ENCODE data around the gene CCDC201.

CCDC201 gene

DNA sequence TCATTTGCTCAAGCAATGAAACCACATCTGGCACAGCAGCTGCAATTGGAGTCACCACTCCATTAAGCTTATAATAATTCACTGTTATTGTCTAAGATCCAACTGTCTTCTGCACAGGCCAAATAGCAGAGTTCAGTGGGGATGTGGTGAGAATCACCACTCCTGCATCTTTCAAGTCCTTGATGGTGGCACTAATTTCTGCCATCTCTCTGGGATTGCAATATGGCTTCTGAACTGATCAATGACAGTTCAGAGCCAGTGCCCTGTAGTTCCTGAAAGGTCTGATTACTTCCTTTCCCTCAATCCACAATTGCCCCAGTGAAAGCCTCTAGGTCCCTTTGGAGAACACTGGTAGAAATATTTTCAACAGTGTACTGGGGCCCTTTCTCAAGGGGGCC is 21.8 kb upstream of the CCDC201 start:
- DNase-seq (ENCODE audit: low read depth, low spot score): no peak
- no peak overlapping the region for H3K4me3 ChIP-seq (ENCODE audit: low read depth, low read length)
- in situ Hi-C loops (cut with HindIII; ENCODE audit: low sequenced_read_pairs): no loop called here
- TF ChIP-seq, protein P1, sequence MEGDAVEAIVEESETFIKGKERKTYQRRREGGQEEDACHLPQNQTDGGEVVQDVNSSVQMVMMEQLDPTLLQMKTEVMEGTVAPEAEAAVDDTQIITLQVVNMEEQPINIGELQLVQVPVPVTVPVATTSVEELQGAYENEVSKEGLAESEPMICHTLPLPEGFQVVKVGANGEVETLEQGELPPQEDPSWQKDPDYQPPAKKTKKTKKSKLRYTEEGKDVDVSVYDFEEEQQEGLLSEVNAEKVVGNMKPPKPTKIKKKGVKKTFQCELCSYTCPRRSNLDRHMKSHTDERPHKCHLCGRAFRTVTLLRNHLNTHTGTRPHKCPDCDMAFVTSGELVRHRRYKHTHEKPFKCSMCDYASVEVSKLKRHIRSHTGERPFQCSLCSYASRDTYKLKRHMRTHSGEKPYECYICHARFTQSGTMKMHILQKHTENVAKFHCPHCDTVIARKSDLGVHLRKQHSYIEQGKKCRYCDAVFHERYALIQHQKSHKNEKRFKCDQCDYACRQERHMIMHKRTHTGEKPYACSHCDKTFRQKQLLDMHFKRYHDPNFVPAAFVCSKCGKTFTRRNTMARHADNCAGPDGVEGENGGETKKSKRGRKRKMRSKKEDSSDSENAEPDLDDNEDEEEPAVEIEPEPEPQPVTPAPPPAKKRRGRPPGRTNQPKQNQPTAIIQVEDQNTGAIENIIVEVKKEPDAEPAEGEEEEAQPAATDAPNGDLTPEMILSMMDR (IDR thresholded peaks at IDR 0.05; ENCODE audit: low read depth, low read length): no peak

DNA sequence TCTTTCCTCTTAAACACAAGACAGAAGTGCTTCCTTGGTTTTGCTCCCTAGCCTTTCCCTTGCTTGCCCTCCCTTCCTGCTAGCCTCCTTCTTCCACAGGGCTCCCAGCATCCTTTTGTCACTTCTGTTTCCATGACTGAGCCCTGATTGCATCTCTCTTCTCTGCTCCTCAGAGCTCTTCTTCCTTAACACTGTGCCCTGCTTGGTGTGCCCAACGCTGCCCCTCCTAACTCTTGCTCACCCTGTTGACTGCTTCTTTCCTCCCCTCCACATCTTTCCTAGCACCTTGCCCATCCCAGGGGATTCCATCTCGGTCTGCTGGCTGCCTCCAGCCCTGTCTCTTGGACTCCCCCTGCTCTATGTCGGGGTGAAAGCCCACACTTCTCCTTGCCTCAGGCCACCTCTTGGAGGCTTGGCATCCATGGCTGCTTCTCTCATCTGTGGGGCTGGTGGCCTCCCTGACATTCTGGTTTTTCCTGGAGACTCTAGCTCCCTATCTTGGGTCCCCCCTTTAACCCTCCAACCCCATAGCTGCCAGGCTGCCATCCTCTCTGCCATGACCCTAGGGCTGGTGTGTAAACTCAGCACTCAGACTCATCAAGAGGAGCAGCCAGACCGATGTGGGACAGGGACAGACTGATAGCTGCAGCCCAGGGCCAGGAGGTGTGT is 21.2 kb upstream of the CCDC201 start:
- in situ Hi-C loops (cut with HindIII; ENCODE audit: low sequenced_read_pairs): no loop called here
- DNase-seq (ENCODE audit: low read depth, low spot score): no peak

DNA sequence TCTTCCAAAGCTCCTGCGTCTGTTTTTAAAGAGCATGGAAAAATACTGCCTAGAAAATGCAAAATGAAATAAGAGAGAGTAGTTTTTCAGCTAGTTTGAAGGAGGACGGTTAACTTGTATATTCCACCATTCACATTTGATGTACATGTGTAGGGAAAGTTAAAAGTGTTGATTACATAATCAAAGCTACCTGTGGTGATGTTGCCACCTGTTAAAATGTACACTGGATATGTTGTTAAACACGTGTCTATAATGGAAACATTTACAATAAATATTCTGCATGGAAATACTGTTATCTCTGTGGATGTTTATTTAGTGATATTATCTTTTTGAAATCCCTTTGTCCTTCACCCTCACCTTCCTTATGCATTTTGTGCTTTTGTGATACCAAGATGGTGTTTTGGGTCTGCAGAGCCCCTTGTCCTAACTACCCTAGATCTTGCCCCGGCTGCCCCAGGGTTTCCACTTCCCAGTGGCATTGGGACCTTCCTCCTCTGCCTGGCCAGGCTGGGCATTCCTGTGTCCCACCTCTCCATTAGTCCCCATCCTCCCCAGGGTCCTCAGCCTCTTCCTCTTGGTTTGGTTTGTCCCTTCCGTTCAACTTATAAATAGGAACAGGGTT is 20.6 kb upstream of the CCDC201 start:
- DNase-seq (ENCODE audit: low read depth, low spot score): no peak
- TF ChIP-seq, protein P1 (IDR thresholded peaks at IDR 0.05; ENCODE audit: low read depth, low read length): no peak
- in situ Hi-C loops (cut with HindIII; ENCODE audit: low sequenced_read_pairs): no loop called here
- H3K4me3 ChIP-seq (ENCODE audit: low read depth, low read length): no peak overlapping the region

More for the DNA sequence above, 21.2 kb upstream of the CCDC201 start:
- TF ChIP-seq, protein P1 (IDR thresholded peaks at IDR 0.05; ENCODE audit: low read depth, low read length): no peak
- H3K4me3 ChIP-seq (ENCODE audit: low read depth, low read length): no peak overlapping the region

DNA sequence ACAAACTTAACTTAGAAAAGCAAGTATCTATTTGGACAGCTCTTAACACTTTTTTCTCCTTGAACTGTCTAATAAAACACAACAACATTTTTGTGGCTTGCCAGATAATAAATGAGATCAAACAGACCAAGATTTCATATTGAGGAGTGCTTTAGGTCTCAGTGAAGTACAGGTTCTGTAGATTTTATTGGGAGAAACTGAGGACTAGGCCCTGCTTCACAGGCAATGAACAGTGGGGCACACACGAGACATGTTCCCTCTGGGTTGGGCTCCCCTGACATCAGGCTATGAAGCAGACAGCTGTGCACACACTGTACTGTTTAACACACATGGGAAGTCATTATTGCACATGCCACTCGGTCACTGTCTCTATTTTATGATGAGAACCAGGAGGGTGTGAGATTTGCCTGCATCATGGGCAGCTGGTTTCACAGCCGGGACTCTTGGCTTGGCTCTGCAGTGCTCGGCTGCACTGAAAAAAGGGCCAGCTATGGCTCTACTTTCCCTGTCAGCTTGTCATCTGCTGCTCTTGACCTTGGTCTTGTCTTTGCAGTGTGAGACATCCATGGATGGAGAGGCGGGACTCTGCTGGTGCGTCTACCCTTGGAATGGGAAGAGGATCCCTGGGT is 19.6 kb upstream of the CCDC201 start:
- DNase-seq (ENCODE audit: low read depth, low spot score): no peak
- in situ Hi-C loops (cut with HindIII; ENCODE audit: low sequenced_read_pairs): no loop called here
- TF ChIP-seq, protein P1 (IDR thresholded peaks at IDR 0.05; ENCODE audit: low read depth, low read length): no peak
- H3K4me3 ChIP-seq (ENCODE audit: low read depth, low read length): no peak overlapping the region

DNA sequence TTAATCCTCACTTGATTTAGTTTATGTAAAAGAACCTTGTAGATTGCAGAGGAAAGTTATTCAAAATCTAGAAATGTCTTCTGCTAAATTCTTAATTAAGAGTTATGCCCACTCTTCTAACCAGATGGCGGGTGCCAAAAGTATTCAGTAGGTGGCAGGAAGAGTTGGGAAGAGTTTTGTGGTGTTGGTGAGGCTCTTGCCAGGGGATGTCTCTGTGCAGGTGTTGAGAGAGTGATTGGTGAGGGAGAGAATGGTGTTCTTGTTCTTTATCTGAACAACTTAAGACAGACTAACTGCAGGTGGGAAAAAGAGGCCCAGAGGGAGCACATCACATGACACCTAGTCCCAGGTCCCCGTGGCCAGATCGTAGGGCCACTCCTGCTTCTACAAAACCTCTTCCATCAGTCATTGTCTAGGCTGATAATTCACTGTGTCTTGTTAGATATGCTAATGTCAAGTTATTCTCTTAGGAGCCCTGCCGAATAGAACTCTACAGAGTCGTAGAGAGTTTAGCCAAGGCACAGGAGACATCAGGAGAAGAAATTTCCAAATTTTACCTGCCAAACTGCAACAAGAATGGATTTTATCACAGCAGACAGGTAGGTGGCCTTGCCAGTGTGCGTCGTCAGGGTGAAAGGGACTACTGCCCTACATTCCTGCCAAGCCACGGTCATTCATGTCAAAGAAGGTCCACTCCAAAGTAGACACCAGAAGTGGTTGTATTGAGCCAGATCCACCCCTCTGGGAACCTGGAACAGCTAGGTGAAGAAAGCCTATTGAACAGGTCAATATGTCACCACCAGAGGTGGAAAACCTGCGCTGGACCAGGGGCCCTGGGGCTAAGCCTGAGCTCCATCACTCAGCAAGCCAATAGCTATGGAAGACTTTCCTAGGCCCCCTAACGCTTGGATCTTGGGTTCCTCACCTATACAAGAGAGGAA is 18.9 kb upstream of the CCDC201 start:
- DNase-seq (ENCODE audit: low read depth, low spot score): no peak
- no peak overlapping the region for H3K4me3 ChIP-seq (ENCODE audit: low read depth, low read length)
- TF ChIP-seq, protein P1 (IDR thresholded peaks at IDR 0.05; ENCODE audit: low read depth, low read length): no peak
- in situ Hi-C loops (cut with HindIII; ENCODE audit: low sequenced_read_pairs): no loop called here

DNA sequence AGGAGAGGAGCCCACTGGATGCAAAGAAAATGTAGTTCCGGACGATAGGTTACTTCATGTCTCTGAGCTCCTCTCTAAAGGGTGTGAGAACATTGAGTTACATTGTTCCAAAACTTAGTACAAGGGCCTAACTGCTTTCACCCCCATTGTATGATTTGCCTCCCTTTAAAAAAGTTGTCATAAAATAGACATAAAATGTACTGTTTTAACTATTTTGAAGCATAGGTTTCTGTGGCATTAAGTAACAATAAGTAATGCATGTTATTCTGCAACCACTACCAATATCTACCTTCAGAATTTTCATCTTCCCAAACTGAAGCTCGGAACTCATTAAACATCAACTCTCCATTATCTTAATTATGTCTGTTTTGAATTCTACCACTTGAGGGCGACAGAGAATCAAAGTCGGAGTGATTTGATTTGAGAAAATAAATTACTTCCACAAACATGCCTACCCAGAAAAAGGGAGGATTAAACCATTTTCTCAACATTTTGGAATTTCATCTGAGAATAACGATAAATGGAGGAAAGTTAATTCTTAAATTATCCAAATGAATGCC is 18.1 kb upstream of the CCDC201 start:
- in situ Hi-C loops (cut with HindIII; ENCODE audit: low sequenced_read_pairs): no loop called here
- peak; percentile 60 for DNase-seq (ENCODE audit: low read depth, low spot score)
- H3K4me3 ChIP-seq (ENCODE audit: low read depth, low read length): no peak overlapping the region
- TF ChIP-seq, protein P1 (IDR thresholded peaks at IDR 0.05; ENCODE audit: low read depth, low read length): peak; percentile 50
